ENCODE data around the gene PHPT1. TPM values are rescaled to one million over a fixed set of nuclear protein-coding genes. Genes with fewer than 3 reads are reported as not detected.
A peak's percentile ranks its signal among the peaks of the same experiment; 100 is the strongest.

The PHPT1 gene
- total RNA-seq, 1 donor, result 105 TPM

DNA sequence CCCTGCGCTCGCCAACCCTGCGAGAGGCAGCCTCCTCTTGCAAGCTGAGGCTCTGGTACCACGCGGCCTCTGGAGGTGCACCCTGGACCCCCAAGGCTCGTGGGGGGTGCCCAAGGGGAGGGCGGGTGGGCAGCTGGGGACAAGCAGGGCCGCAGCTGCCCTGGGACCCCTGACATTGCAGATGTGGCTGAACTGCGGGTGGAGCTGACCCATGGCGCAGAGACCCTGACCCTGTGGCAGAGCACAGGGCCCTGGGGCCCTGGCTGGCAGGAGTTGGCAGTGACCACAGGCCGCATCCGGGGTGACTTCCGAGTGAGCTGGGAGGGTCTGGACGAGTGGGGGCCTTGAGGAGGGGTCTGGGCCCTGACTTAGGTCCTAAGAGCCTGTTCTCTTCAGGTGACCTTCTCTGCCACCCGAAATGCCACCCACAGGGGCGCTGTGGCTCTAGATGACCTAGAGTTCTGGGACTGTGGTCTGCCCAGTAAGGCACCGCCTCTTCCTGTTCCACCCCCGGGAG is 4.4 kb downstream of the PHPT1 start:
- TF ChIP-seq, protein P1, sequence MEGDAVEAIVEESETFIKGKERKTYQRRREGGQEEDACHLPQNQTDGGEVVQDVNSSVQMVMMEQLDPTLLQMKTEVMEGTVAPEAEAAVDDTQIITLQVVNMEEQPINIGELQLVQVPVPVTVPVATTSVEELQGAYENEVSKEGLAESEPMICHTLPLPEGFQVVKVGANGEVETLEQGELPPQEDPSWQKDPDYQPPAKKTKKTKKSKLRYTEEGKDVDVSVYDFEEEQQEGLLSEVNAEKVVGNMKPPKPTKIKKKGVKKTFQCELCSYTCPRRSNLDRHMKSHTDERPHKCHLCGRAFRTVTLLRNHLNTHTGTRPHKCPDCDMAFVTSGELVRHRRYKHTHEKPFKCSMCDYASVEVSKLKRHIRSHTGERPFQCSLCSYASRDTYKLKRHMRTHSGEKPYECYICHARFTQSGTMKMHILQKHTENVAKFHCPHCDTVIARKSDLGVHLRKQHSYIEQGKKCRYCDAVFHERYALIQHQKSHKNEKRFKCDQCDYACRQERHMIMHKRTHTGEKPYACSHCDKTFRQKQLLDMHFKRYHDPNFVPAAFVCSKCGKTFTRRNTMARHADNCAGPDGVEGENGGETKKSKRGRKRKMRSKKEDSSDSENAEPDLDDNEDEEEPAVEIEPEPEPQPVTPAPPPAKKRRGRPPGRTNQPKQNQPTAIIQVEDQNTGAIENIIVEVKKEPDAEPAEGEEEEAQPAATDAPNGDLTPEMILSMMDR (IDR thresholded peaks at IDR 0.05; ENCODE audit: insufficient read depth, low read depth, low read length), result no peak
- no peak for DNase-seq (ENCODE audit: low read depth)
- H3K4me3 ChIP-seq (ENCODE audit: low read depth, low read length), result no peak overlapping the region

DNA sequence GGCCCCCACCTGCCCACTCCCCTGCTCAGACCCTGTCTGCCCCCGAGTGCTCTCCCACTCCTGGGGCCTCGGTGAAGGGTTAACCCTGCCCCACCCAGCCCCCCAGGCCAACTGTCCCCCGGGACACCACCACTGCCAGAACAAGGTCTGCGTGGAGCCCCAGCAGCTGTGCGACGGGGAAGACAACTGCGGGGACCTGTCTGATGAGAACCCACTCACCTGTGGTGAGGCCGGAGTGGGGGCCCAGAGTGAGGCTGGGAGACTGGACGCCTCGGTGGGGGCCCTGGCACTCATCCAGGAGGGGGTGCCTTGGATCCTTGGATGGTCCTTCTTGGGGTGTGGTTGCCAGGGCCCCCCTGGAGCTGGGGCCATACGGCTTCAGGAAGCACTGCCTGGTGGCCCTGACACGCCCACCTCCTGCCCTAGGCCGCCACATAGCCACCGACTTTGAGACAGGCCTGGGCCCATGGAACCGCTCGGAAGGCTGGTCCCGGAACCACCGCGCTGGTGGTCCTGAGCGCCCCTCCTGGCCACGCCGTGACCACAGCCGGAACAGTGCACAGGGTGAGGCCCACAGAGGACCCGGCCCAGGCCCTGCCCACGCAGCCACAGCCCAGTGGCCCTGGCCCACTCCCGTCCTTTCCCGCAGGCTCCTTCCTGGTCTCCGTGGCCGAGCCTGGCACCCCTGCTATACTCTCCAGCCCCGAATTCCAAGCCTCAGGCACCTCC is 5.1 kb downstream of the PHPT1 start:
- H3K4me3 ChIP-seq (ENCODE audit: low read depth, low read length), result no peak overlapping the region
- DNase-seq (ENCODE audit: low read depth), result no peak
- TF ChIP-seq, protein P1 (IDR thresholded peaks at IDR 0.05; ENCODE audit: insufficient read depth, low read depth, low read length), result no peak

DNA sequence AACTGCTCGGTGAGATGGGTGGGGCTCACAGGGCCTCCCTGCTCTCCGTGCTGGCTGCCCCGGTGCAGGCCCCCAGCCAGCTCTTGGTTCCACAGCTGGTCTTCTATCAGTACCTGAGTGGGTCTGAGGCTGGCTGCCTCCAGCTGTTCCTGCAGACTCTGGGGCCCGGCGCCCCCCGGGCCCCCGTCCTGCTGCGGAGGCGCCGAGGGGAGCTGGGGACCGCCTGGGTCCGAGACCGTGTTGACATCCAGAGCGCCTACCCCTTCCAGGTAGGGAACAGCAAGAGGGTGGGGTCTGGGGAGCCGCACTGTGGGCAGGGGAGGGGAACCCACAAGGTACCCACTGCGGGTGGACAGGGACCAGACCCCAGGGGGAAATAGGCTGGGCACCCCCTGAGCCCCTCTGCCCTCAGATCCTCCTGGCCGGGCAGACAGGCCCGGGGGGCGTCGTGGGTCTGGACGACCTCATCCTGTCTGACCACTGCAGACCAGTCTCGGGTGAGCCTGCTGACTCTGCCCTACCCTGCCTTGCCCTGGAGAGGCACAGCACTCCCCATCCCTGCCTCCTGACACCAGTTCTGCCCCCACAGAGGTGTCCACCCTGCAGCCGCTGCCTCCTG is 5.7 kb downstream of the PHPT1 start:
- no peak overlapping the region for H3K4me3 ChIP-seq (ENCODE audit: low read depth, low read length)
- DNase-seq (ENCODE audit: low read depth), result no peak
- TF ChIP-seq, protein P1 (IDR thresholded peaks at IDR 0.05; ENCODE audit: insufficient read depth, low read depth, low read length), result no peak

DNA sequence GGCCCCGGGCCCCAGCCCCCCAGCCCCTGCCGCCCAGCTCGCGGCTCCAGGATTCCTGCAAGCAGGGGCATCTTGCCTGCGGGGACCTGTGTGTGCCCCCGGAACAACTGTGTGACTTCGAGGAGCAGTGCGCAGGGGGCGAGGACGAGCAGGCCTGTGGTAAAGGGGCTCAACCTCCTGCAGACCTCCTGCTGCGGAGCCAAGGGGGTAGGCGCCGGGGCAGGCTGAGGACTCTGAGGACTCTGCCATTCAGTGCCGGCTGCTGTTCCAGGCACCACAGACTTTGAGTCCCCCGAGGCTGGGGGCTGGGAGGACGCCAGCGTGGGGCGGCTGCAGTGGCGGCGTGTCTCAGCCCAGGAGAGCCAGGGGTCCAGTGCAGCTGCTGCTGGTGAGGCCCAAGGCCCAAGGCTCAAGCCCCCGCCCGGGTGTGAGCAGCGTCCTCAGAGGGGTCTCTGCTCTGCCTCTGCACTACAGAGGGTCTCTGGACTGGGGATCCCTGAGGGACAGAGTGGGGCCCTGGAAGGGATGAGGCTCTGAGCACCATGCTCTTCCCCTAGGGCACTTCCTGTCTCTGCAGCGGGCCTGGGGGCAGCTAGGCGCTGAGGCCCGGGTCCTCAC is 6.4 kb downstream of the PHPT1 start:
- TF ChIP-seq, protein P1 (IDR thresholded peaks at IDR 0.05; ENCODE audit: insufficient read depth, low read depth, low read length), result no peak
- no peak overlapping the region for H3K4me3 ChIP-seq (ENCODE audit: low read depth, low read length)
- DNase-seq (ENCODE audit: low read depth), result no peak

DNA sequence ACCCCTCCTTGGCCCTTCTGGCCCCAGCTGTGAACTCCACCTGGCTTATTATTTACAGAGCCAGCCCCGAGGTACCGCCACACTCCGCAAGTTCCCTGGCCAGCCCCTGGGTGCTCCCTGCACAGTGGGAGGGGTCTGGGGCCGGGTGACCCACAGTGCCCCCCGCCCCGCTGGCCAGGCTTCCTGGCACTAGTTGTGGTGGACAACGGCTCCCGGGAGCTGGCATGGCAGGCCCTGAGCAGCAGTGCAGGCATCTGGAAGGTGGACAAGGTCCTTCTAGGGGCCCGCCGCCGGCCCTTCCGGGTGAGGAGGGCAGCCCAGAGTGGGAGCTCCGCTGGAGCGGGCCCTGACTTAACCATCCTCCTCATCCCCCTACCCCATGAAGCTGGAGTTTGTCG is 6.9 kb downstream of the PHPT1 start:
- no peak for DNase-seq (ENCODE audit: low read depth)
- no peak overlapping the region for H3K4me3 ChIP-seq (ENCODE audit: low read depth, low read length)
- TF ChIP-seq, protein P1 (IDR thresholded peaks at IDR 0.05; ENCODE audit: insufficient read depth, low read depth, low read length), result no peak

DNA sequence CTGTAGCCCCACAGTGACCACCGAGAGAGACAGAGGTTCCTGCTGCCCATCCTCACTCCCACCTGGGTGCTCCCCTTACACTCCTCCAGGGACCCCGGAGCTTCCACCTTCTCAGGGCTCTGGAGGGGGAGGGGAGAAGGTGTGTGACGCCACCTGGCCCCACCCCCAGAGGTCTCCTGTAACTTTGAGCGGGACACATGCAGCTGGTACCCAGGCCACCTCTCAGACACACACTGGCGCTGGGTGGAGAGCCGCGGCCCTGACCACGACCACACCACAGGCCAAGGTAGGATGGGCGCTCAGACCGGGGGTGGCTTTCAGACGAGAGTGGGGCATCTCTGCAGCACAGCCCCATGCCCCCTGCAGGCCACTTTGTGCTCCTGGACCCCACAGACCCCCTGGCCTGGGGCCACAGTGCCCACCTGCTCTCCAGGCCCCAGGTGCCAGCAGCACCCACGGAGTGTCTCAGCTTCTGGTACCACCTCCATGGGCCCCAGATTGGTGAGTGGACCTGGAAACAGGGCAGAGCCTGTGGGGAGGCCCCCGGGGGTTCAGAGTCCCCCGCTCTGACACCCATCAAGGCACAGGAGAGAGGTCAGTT is 7.4 kb downstream of the PHPT1 start:
- no peak for DNase-seq (ENCODE audit: low read depth)
- TF ChIP-seq, protein P1 (IDR thresholded peaks at IDR 0.05; ENCODE audit: insufficient read depth, low read depth, low read length), result peak; percentile 2
- H3K4me3 ChIP-seq (ENCODE audit: low read depth, low read length), result no peak overlapping the region
